RCC 7860 (cell line): ENCODE measurements around the gene TMEM30A.

ENCODE experiments used
- DNase-seq: peaks from one replicate; pipeline ENCODE4 v3.0.0-alpha.2; 2015; ENCODE audit warnings: low spot score
- FAIRE-seq: peaks from 2 replicates; lab custom pipeline; 2012; peaks lifted over from hg19 to GRCh38; lab: Jason Lieb, UNC

TMEM30A gene

DNA sequence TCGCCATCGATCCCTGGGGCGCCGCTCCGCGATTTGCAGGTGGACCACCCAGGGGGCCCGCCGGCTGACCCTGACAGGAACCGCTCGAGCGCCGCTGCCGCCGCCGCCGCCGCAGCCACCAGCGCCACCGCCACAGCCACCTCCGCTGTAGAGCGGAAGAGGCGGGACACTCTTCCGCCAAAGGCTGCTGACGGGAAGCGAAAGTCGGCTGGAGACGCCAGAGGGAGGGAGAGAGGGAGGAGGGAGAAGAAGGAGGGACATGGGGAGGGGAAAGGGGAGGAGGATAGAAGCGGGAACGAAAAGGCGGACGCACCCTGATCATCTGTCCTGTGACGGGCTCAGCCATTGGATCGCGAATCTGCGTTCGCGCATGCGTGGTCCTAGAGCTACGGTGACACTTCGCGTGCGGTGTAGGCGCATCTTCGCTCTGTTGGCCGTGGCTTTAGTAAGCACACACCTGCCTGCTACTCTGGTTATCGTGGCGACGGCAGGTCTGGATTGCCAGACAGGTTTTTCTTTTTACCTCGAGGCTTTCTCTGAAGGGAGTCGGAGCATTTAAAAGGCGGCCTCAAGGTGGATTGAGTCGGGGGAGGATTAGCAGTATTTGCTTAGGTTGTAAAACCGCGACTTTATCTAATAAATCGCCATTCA, at the start of gene TMEM30A:
Gene TMEM30A, minus strand, starts transcription at position 161 of the 651 bp plus-strand sequence. Its CDS starts 154 bp downstream, at position 7.
- peak; percentile 95 for DNase-seq
- peak; percentile 93 for FAIRE-seq

DNA sequence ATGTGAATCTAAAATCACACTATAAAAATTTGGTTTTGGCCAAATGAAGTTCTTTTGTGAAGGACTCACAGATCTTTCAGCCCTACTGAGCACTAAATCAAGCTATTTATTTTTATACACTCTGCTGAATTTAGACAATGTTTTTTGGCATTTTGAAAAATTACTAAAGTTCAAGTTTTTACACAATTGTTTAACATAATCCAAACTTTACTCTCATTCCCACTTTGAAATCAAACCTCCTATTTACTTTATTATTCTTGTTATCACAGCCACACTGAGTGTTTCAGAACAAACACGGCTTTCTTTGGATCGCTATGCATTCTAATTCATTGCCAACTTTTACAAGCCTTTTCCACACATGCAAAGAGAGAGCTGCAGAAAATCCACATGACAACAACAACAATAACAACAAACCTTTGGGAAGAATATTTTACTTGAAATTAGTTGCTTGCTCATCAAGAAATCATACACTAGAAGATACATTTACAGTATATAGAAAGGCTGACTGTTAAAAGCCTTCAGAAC, 49.1 kb upstream of the TMEM30A start:
- DNase-seq (no peak), FAIRE-seq (no peak)

DNA sequence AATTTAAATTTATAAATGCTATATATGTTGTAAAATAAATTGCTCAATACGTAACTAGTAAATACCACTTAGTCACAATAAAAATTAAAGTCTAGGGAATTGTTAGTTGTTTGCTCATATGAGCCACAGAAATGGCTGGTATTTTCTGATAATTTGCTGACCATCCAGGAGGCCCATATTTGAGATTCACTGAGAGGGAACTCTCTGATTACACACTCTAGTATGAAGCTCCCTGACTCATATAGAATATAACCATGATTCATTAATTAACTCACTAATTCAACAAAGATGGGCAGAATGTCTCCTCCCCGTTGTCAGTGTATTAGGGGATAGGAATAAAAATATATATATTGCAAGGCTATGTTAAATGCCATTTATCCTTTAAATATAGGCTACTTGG, 46.6 kb upstream of the TMEM30A start:
- DNase-seq: no peak
- no peak for FAIRE-seq

DNA sequence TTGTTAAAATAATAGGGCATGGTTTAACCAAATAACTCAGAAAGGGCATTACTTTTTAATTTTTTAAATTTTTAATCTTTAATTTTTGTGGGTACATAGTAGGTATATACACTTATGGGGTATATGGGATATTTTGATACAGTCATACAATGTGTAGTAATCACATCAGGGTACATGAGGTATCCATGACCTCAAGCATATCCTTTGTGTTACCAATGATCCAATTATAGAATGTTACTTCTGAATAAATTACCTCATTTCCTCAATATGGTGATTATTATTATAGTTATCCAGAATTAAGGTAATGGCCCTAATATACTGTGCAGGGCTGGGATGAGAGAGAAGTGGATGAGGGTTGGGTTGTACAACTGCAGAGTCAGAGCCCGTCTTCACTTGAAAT, 45.1 kb upstream of the TMEM30A start:
- FAIRE-seq (no peak), DNase-seq (no peak)

DNA sequence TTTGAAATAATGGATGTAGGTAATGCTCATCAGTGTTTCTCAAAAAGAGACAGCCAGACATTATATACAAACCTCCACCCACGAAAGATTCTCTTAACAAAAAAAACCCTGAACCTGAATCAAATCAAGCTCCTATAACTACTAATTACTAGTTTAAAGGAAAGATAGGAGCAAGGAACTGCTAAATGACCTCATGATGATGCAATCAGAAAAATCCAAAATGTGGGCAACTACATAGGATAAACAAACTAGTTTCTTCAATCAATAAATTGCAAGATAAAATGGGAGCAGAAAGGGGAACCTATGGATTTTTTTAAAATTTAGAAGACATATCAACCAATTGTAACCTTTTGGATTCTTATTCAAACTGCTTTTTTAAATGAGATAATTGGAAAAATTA, 43.2 kb upstream of the TMEM30A start:
- DNase-seq (no peak), FAIRE-seq (no peak)

DNA sequence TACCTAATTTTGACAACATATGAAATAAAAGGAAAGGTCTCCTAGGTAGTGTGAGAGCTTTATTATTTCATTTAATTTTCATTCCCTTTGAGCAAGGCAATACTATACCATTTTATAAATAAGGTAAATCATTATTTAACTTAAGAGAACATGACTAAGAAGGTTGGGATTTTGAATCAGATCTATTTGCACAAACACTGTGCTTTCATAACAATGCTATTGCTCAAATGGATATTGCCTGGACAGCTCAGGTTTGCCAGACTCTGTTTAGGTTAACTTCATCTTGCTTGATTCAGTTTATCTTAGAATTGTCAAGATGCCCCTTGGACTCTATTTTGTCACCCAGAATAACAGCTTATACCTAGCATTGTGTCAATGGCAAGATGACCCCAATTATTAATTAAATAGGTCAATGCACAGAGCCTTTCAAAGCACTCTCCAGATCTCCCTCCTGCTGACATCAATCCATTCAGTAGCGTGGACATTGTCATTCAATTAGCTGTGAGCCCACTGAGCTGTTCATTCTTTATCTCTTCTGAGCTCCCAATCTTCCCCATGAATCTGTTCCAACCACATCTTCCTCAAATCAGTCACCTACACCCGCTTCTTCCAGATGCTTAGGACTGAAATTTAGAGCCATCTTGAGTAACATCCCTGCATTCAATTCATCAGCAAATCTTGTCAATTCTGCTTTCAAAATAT, 42.1 kb upstream of the TMEM30A start:
- DNase-seq (no peak), FAIRE-seq (no peak)

DNA sequence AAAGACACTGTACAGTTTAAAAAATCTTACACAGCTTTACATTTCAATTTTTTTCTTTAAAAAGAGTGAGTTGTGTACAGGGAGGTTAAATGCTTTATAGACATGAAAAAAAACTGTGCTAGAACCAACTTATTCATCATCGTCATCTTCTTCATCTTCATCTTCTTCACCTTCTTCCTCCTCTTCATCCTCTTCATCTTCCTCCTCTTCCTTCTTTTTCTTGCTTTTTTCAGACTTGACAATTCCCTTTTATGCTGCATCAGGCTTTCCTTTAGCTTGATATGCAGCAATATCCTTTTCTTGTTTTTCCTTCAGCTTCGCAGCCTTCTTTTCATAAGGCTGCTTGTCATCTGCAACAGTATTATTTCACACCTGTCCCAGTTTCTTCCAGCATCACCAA, 34.3 kb upstream of the TMEM30A start:
- DNase-seq: no peak
- no peak for FAIRE-seq

DNA sequence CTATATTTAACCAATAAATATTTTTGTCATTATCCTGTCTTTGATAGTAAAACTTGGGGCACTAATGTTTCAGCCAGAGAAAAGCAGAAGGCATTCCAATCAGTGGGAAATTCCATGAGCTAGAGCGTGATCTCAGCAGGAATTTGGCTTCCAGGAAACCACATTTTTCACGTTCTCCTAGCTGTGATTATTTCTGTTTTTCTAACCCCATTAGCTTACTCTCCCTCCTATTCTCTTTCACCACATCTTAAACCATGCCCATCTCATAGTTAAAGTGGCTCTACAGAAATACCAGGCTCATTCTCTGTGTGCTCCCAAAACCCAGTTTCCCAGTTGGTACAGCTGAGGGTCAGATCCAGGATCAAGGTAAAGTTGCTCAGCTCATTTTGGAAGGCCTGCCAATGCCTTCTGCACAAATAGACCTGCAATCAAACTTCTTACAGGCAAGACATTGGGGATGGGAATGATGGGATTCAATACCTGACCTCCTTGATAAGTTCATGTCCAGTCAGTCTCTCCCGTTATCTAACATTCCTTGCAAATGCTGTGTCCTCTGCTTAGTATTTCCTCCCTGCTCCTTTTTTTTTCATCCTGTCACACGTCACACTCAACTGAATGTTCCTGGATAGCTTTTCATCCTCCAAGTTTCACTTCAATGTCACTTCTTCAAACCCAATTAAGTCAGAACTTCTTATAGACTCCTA, 33.1 kb upstream of the TMEM30A start:
- FAIRE-seq (no peak), DNase-seq (peak; percentile 11)

DNA sequence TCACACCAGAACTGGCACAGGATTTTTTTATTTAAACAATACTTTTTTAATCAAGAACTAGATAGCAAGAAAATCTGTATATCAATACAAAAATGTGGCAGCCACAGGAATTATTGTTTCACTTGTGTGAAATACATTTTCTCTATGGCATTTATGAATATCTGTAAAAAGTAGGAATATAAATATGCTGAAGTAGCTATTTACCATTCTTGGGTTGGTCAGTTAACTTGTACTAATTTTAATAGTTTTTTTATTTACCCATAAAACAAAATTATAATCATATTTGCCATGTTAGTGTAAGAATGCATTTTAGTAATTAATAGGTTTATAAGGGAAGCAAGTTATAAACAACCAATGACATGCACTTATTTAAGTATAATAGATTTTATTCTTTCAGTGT, 31.4 kb upstream of the TMEM30A start:
- FAIRE-seq (no peak), DNase-seq (no peak)

DNA sequence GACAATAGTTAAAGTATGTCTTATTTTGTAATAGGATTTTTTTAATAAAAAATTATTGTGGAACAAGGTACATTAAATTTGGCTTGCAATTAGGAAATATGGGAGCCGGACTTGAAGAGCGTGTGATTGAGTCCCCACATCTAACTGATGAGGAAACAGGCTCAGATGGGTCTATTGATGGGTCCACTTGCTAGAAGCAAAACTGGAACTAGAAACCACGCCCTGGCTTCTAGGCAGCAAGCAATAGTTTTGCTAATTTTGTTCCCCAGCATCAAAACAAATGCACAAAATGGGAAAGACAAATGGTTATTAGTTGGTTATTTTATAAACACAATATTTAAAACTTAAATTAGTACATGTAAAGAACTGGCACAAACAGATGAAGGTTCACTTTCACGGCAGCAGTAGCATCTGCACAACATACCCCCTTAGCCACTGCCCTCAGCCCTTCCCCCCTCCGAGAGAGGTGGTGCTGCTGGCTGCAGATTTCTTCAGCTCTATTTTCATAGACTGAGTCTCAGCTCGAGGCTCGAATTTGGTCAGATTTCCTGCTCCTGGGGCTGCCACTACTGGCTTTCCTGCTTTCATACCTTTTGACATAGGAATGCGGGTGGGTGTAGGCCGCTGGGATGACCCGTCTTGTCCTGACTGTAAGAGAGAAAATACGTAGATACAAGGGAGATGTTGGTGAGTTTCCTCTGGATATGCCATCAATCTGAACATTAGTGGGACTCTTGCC, 23.8 kb upstream of the TMEM30A start:
- FAIRE-seq (no peak), DNase-seq (no peak)

DNA sequence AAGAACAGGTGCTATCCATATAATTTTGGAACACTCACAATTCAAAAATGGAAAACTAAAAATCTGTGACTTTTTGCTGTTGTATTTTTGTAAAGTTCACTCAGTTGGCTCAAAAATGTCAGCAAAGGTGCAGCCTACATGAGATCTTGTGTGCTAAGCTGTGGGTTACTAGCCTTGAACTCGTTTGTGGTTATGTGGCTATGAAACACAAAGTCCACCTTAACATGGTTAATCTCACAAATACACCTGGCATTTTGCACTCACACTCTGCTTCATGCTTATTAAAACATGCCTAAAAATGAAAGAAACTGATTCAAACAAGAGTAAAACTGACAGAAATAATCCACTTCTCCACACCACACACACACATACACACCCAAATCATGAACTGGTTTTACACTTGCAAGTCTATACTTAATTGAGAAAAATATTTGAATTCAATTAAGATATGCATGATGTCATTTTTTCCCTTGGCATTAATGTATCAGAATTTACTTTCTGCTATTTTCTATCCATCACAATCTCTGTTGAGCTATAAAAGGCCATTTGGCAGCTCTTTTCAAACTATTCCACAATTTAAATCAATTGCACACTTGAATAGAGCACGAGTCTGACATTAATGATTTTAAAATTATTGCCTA, 22.9 kb upstream of the TMEM30A start:
- DNase-seq (no peak), FAIRE-seq (no peak)

DNA sequence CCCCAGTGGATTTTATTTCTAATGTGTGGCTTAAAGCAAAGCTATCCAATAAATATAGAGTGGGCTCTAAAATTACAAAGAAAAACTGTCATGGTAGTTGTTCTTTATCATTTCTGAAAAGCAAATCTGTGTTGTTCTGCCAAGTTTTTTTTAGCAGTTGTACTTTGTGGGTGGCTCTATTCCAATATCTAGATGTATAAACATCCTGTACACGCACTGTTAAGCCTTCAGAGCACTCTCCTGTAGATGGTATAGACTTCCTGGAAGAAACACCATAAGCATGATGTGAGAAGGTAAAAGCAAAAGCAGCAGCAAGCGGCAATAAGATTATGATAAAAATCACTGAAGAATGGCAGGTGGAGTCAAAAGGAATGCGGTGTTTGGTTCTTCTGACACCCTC, 21.5 kb upstream of the TMEM30A start:
- DNase-seq (no peak), FAIRE-seq (no peak)

DNA sequence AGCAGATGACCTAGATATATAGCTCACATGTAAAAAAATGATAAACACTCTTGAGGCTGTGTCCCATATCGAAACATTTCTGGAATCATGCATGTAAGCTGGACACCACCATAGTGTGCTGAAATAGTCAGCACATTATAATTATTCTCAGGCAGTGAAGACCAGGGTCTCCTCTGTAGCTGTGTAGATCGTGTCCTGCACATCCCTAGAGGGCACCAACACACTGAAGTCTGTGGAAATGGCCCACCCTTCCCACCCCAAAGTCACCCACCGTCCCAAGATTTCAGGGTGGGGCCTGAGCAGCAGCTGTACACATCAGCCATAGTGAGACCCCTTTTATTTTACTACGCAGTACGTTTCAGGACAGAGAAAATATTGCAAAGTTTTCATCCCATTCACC, 21.0 kb upstream of the TMEM30A start:
- FAIRE-seq: no peak
- DNase-seq: no peak

DNA sequence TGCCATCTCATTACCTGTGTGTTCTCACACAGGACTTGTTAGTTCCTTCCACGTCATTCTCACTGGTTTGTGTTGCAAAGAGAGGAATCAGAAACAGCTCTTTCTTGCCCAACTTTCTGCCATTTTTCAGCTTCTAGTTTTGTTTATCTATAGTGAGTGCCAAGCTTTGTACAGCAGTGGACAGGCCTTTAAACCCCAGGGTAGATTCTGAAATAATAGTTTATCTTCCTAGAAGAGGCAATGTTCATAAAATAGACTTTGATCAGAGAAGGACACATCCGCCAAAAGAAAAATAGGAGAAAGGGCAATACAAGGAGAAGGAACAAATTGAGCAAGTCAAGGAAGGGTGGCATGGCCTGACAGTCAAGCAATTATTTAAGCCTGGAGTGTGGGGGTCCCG, 17.7 kb upstream of the TMEM30A start:
- FAIRE-seq: no peak
- no peak for DNase-seq

DNA sequence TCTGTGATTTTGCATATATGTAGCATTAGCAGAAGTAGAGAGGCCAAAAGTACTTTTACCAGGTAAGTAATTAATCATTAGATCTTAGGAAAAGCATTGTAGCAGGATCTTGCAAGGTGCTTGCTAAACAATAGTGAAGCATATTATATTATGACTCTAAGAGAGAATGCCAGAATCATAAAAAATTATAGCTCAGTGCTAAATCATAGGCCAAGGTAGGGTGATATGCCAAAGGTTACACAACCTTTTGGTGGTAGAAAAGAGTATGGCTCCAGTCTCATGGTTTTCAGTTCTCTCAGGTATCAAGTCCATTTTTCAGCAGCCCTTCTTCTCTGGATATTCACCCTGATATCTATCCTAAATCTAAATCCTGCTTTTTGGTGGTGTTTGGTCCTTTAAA, 16.9 kb upstream of the TMEM30A start:
- no peak for FAIRE-seq

DNA sequence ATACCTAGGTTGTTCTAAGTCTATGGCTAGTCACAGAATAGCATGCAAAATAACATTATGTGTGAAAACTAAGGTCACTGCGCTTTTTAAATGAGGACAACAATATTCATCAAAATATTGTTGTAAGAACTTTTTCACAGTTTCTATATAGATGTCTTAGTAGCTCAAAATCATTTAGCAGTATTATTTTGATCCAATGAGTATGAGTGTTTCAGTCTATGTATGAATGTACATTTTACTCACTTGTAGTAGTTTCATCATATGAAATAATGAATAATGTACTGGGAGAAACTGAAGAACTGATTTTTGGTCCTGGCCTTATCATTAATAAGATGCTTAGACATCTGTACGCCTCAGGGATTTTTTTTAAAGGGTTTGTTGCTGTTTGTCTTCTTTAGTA, 16.5 kb upstream of the TMEM30A start:
- FAIRE-seq: no peak
- no peak for DNase-seq

More for the DNA sequence above, 16.9 kb upstream of the TMEM30A start:
- no peak for DNase-seq

DNA sequence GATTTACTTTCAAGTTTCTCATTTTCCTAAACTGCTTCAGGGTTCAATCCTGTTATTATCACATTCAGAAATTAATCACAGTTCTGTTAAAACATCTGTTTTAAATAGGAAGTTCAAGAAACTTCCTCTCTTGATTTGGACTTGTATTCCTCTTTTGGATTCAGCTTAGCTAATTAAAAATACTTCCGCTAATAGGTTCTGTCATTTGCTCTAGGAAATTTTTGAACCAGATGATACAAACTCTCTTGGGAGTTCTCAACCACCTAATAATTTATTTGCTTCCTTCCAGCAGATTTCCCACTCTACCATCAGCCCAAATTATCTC, 15.9 kb upstream of the TMEM30A start:
- FAIRE-seq: no peak

DNA sequence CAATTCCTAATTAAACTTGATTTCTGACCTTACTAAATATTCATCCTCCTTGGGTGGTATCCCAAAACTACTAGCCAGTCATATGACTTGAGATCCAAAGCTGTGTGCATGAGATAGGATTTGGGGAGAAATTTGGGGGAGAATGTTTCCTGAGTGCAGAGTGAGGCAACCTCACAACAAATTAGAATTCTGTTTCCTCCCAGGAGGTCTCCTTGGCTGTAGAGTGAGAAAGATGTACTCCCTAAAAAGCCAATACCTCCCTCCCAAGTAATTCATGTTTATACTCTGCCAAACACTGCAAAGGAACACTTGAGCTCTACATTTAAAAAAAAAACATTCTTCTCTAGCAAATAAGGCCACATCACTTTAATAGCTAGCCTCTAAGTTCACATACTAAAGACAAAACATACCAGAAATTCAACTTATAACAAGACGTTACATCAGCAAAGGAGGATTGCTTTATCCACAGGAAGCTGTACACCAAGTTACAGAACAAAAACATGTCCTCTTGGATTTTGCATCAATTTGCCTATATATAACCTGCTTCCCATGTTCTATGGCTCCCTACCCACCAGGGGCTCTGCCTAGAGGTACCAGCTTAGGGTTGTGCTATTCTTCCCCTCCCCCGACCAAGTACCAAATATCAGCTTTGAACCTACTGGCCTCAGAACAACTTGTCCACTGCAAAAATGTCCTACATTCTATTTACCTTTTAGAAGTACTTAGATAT, 15.4 kb upstream of the TMEM30A start:
- FAIRE-seq (no peak), DNase-seq (no peak)

More for the DNA sequence above, 15.9 kb upstream of the TMEM30A start:
- DNase-seq: no peak

DNA sequence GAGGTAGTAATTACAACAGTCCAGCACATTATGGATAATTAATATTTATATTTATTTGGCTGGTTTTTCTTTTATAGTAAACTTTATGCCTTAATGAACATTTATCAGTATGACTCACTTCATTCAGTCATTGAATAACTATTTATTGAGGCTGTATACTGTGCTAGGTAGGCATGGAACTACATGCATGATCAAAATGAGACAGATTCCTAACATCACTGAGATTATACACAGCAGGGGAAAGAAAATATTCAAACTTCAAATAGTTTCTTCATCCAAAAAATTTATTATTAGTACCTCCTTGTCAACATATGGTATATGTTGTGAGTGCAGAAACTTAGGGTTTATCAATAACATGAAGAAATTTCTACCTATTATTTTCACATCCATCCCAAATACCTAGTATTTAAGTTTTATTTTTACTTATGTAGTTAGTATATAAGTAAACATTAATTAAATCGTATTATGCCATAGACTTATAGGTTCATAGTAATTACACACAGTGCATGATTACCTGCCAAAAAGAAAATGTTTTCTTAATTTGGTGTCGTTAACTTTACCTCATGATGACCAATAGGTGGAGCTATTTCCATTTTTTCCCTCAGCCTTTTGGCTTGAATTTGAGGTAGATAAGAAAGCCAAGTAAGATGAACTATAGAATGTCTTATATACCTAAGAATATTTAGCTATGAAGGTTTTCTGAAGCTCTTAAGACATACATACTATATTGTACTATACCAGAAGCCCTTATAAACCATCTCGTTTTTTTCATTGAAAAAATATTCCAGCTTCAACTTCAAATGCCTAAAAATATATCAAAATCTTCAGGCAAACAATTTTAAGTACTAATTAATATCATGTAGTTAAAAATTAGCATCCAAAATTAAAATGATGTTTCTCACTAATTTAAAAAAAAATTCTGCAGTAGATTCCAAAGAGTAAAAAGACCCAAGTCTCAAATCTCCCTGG, 12.5 kb upstream of the TMEM30A start:
- FAIRE-seq (peak; percentile 83), DNase-seq (peak; percentile 52)
